GM21423 (cell line): ENCODE data around the gene SST.

Source experiments
- ATAC-seq: cut with Tn5 transposase; IDR thresholded peaks from one replicate; pipeline ENCODE4 v1.9.1; 2021; ENCODE audit warnings: mild to moderate bottlenecking, moderate library complexity; ENCODE audit not compliant: unreplicated experiment

The SST gene

DNA sequence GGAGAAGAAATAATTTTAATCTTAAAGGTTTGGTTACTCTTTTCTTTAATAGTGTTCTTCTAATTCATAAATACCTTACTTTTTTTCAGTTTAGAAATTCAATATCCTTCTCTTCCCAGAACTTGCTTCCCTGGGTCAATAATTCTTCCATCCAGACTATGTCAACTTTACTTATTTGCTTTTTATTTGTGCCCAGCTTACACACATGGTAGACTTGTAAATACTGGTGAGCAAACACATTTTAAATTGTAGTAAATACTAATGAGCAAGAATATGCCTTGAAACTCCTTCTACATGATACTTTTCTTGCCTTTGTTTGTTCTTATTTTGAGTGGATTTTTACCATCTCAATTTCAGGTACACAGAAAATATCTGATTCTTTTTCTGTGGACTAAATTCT lies 33.7 kb downstream of the SST start:
- no peak for ATAC-seq

DNA sequence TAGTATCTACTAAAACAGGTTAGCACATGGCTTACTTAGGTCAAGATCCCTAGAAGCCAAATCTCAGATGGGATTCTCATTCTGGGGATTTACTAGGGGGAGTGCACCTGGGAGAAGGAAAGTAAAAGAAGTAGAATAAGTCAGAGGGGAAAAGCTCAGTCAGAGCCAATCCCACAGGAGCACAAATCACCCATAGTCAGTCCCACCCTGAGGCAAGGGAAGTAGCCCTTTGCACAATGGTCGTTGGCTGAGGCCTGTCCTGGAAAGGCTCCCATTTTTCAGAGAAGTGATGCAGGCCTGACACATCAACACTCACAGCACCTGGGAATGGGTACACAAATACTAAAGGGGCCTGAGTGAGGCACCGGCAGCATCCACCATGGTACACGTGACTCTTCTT lies 39.8 kb downstream of the SST start:
- ATAC-seq = no peak

DNA sequence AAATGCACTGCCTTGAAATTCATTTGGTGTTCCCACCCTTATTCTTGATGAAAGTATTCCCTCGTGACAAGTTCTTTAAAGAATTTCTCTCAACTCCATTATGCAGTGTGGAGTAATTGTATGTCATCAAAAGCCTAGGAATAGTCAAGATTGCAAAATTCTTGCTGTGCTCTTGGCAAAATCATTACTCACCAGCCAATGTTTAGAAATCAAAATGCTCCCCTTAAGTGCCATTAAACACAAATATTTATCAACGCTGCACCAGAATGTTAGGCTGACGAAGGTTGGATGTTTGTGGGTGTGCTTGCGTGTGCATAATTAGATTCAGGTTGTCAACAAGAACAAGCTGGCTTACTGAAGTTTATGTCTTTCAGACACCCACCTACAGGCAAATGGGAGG lies 40.5 kb downstream of the SST start:
- no peak for ATAC-seq

DNA sequence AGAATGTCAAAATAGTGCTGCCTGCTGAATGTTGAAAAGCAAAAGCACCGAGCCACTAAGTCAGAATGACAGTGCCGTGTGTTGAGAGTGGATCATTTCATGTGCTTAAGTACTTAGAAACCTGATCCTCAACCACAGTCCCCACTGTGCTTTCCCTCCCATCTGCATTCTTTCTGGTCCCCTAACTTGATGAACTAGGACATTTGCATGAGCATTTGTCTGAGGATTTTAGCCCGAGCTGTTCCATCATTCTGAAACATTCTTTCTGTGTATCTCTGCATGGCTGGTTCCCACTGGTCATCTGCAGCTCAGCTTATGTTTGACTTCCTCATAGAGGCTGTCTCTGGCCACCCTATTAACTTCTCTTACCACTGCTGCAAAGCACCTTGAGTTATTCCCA lies 42.0 kb downstream of the SST start:
- ATAC-seq = no peak

DNA sequence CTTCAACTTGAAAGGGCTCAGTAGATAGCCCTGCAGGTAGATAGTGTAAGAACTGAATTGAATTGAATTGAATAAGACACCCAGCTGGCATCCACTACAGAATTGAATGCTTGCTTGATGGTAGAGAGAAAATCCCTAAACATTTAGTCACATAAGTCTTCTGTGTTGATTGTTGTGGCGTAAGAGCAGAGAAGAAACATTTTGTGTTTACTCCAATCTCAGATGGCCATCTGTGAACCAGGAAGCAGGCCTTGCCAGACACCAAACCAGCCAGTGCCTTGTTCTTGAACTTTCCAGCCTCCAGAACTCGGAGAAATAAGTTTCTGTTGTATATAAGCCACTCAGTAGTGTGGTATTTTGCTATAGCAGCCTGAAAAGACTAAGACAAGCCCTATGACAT lies 43.6 kb downstream of the SST start:
- no peak for ATAC-seq

DNA sequence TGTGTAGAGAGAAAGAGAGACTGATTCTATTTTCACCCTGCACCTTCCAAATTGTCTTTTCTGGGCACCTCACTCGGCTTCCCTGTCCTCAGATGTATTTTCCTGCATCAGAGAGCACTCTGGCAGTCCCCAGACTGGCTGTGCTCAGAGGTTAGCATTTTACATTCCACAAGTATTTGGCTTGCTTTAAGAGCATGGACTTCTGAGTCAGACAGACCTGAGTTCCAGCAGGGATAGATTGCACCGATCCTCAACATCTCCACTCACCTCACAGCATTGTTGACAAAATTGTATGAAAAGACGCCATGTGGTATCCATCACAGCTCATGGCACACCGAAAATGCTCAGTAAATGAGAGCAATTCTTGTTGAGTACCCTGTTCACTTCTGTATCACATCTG lies 45.6 kb downstream of the SST start:
- ATAC-seq = no peak

DNA sequence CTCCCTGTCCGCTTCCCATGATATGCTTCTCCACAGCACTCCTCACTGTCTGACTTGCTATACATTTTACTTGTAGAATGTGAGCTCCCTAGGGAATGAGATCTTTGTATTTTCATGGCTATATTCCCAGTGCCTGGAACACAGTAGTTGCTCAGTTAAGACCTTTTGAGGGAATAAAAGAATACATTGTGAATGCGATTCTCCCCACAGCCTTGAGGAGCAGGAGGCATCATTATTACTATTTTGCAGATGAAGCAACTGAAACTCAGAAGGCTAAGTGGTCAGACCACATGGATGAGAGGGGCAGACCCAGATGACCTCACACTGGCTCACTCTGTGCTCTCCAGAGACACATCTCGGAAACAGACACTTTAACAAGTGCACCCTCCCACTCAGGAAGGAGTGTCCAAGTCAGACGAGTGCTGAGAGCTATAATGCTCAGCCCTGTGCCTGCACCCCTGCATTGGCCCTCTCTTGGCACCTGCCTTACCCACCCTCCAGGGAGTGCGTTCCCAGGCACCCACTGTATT lies 46.8 kb downstream of the SST start:
- no peak for ATAC-seq

GRCh38 chr3:187621881-187622280 lies 48.3 kb downstream of the SST start:
- ATAC-seq = no peak

- ATAC-seq = no peak
These were observed 50.7 kb downstream of the SST start for GRCh38 chr3:187619461-187619860.
